Measurements from ENCODE around the gene AATF. TPM values are rescaled to one million over a fixed set of nuclear protein-coding genes. Genes with fewer than 3 reads are reported as not detected.

Gene AATF
- total and polyA plus RNA-seq, 2 of the 8 experiments (the other 6 are each of a cell fraction or from before 2014, with no cell fraction given): 20.1 to 62.8 TPM

GRCh38 chr17:36992701-36993100 lies 43.9 kb downstream of the AATF start:
- no peak overlapping the region for H3K4me3 ChIP-seq (ENCODE audit: extremely low read depth in 1 of 4, insufficient read depth in 2 of 4, low read depth in 3 of 4, low read length in 4 of 4)
- TF ChIP-seq TAF1 (IDR thresholded peaks at IDR 0.05; ENCODE audit: low read depth, low read length) (no peak), ZNF274 (IDR thresholded peaks at IDR 0.05; ENCODE audit: borderline replicate concordance, extremely low read depth, low read length) (no peak), TBP (IDR thresholded peaks at IDR 0.05; ENCODE audit: low read depth, low read length) (no peak), SIN3A (conservative IDR thresholded peaks at IDR 0.05 in 1 of 2, IDR thresholded peaks at IDR 0.05 in 1 of 2; ENCODE audit: low read depth in 1 of 2, low read length in 2 of 2) (no peak), NANOG (IDR thresholded peaks at IDR 0.05; ENCODE audit: insufficient read depth, low read depth, low read length, poor library complexity, severe bottlenecking) (no peak)
- no peaks in the 10 kb centered on the region for H3K79me1 ChIP-seq (ENCODE audit: low read depth, low read length)
- no peaks in the 10 kb centered on the region for H3K27me3 ChIP-seq (replicated peaks in 1 of 4; ENCODE audit: control insufficient read depth in 3 of 4, extremely low read depth in 1 of 4, insufficient read depth in 3 of 4, low read length in 3 of 4)
- no peak overlapping the region for H2BK20ac ChIP-seq (ENCODE audit: low read length)
- no peak overlapping the region for H3K14ac ChIP-seq (ENCODE audit: insufficient read length)
- no peaks in the 10 kb centered on the region; a peak in 1 of 4 replicates for H3K9me3 ChIP-seq (ENCODE audit: insufficient read depth in 2 of 2, low read depth in 1 of 2, low read length in 1 of 2)
- no peak overlapping the region for H2BK12ac ChIP-seq (ENCODE audit: low read depth, low read length)
- 97% methylated on average over 2 of the region's 2 CpGs; no CpG with 5 or more reads in 1 of the 2 experiments for WGBS, 2 experiments (ENCODE audit: extremely low coverage in 1 of 2, insufficient coverage in 1 of 2, insufficient read length in 1 of 2, insufficient replicate concordance in 2 of 2, low coverage in 1 of 2, low lambda C conversion rate in 2 of 2, missing lambda C conversion rate in 1 of 2)
- no peak overlapping the region for H3K23ac ChIP-seq (ENCODE audit: insufficient read length)
- H4K8ac ChIP-seq (ENCODE audit: extremely low read depth, insufficient read depth, low read length): no peak overlapping the region
- H3K79me2 ChIP-seq (ENCODE audit: control insufficient read depth in 1 of 2, insufficient read depth in 2 of 2, low read length in 2 of 2): no peaks in the 10 kb centered on the region
- H3K18ac ChIP-seq (ENCODE audit: extremely low read depth, low read length): no peak overlapping the region
- H3K27ac ChIP-seq (ENCODE audit: low read depth, low read length): no peak overlapping the region
- no peak overlapping the region for H4K5ac ChIP-seq (ENCODE audit: insufficient read length, low read depth, low read length)
- CTCF ChIA-PET (ENCODE audit: partially characterized antibody): interaction anchor here (0.6 to 2.1 kb wide), 2 partner anchors 55 to 406 kb away, joined by 6 to 7 read pairs; no protein-coding TSS in a partner anchor
- no peak overlapping the region; a peak in 1 of 7 replicates for H3K9ac ChIP-seq (replicated peaks in 1 of 4; ENCODE audit: extremely low read depth in 1 of 4, low read depth in 3 of 4, low read length in 3 of 4)
- H2BK5ac ChIP-seq (ENCODE audit: low read depth, low read length): no peak overlapping the region
- no peaks in the 10 kb centered on the region for H4K20me1 ChIP-seq (replicated peaks in 1 of 2; ENCODE audit: control insufficient read depth in 1 of 2, insufficient read depth in 2 of 2, low read length in 2 of 2)
- H2BK15ac ChIP-seq (ENCODE audit: low read length): no peak overlapping the region
- DNase-seq (ENCODE audit: low read depth in 1 of 2, low spot score in 2 of 2) (no peak), FAIRE-seq (no peak)
- no peak overlapping the region for H2BK120ac ChIP-seq (replicated peaks; ENCODE audit: low read depth, low read length)
- H3K4me1 ChIP-seq (replicated peaks in 1 of 4; ENCODE audit: control insufficient read depth in 3 of 4, insufficient read depth in 4 of 4, low read length in 3 of 4): no peaks in the 10 kb centered on the region
- no peak overlapping the region for H2AK5ac ChIP-seq (ENCODE audit: low read depth, low read length)
- H3K56ac ChIP-seq (replicated peaks; ENCODE audit: insufficient read length, low read depth, low read length): no peak overlapping the region
- H3K4me2 ChIP-seq (ENCODE audit: insufficient read depth in 1 of 2, low read depth in 2 of 2, low read length in 2 of 2): no peak overlapping the region
- POLR2A ChIA-PET (ENCODE audit: partially characterized antibody): no interaction called here
- peaks cover 6 to 48% (median 33%) of the 10 kb centered on the region in 4 experiments; a peak in 7 of 8 replicates for H3K36me3 ChIP-seq (ENCODE audit: control insufficient read depth in 2 of 4, insufficient read depth in 4 of 4, low read length in 3 of 4)
- H3K4ac ChIP-seq (replicated peaks; ENCODE audit: insufficient read length, low read depth, low read length): no peak overlapping the region
- no peaks in the 10 kb centered on the region for H3K23me2 ChIP-seq (ENCODE audit: low read depth, low read length)
- H4K91ac ChIP-seq (replicated peaks; ENCODE audit: insufficient read length, low read length): no peak overlapping the region
- no peak overlapping the region for H2AFZ ChIP-seq (ENCODE audit: low read length)

Measured in H1 (cell line).